ENCODE measurements around the gene INHBA. TPM values are rescaled to one million over a fixed set of nuclear protein-coding genes. Genes with fewer than 3 reads are reported as not detected.

INHBA gene
- polyA plus RNA-seq, 1 donor (not counting 4 experiments of a cell fraction or from before 2014, with no cell fraction given): 51.4 TPM

DNA sequence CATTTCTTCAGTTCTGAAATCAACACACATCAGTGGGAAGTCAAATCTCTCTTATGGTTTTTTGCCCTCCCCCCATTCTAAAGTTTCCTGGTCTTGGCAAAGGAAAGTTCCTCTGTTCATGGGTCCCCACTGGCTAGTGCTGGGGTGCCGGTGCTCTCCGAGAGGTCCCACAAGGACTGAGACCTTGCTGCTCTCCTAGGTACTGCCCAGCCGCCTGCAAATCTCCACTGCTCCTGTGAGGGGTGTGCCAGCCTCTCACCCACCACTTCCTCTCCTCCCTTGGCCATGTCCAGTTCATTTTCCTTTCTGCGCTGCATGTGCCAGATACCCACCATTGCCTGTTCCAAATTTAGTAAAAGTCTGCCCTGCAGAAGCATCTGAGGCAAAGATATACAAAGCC lies 17.2 kb upstream of the INHBA start:
- TF ChIP-seq EZH2 (IDR thresholded peaks at IDR 0.05; ENCODE audit: low read length): no peak
- TF ChIP-seq CTCF (optimal IDR thresholded peaks at IDR 0.05 in 1 of 3, IDR thresholded peaks at IDR 0.05 in 1 of 3, conservative IDR thresholded peaks at IDR 0.05 in 1 of 3; ENCODE audit: extremely low read depth in 1 of 3, insufficient read depth in 2 of 3, low read length in 3 of 3): no peak
- no peaks in the 10 kb centered on the region for H4K20me1 ChIP-seq (ENCODE audit: control insufficient read depth, extremely low read depth, insufficient read depth, low read length)
- H3K9ac ChIP-seq (ENCODE audit: control insufficient read depth, extremely low read depth, insufficient read depth, low read length): no peak overlapping the region
- H3K36me3 ChIP-seq (ENCODE audit: control insufficient read depth in 2 of 2, extremely low read depth in 1 of 2, insufficient read depth in 2 of 2, low read length in 2 of 2): no peaks in the 10 kb centered on the region
- no peaks in the 10 kb centered on the region for H3K9me1 ChIP-seq (ENCODE audit: control insufficient read depth, extremely low read depth, insufficient read depth, low read length)
- no peak overlapping the region for H3K4me3 ChIP-seq (ENCODE audit: control insufficient read depth in 2 of 3, extremely low read depth in 1 of 3, insufficient read depth in 2 of 3, low read depth in 1 of 3, low read length in 3 of 3)
- no peak overlapping the region for H2AFZ ChIP-seq (ENCODE audit: control insufficient read depth, low read length)
- dilution Hi-C loops (cut with MboI; ENCODE audit: extremely low pct_ligation_motif_present, low sequenced_read_pairs): no loop called here
- FAIRE-seq (no peak), DNase-seq (ENCODE audit: low read depth, low spot score) (no peak)
- H3K27me3 ChIP-seq (ENCODE audit: control insufficient read depth, extremely low read depth, insufficient read depth, low read length): peaks cover 12% of the 10 kb centered on the region
- H3K4me1 ChIP-seq (ENCODE audit: control insufficient read depth, extremely low read depth, insufficient read depth, low read length): no peaks in the 10 kb centered on the region
- H3K9me3 ChIP-seq (ENCODE audit: control insufficient read depth, low read depth, low read length): no peaks in the 10 kb centered on the region
- H3K4me2 ChIP-seq (ENCODE audit: control insufficient read depth, extremely low read depth, insufficient read depth, low read depth, low read length): no peak overlapping the region
- H3K27ac ChIP-seq (ENCODE audit: control insufficient read depth, insufficient read depth, low read length): no peak overlapping the region
- H3K79me2 ChIP-seq (ENCODE audit: control insufficient read depth, insufficient read depth, low read length): no peaks in the 10 kb centered on the region

DNA sequence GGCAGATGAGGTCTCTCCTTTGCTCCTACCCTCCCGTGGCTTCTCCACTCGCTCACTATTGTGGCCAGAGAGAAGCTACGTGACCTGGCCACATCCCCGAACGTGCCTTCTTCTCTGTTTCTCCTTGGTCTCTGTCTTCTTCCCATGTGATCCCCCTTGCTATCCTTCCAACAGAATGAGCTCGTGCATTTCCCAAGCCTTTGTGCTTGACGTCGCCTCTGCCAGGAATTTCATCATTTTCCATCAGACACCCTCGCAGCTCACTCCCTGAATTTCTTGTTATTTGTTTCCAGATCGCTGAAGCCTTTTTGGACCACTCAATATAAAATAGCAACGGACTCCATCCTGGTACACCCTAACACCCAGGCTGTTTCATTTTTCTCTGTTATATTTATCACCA lies 13.8 kb upstream of the INHBA start:
- no peak for DNase-seq (ENCODE audit: low read depth, low spot score)
- no peak for TF ChIP-seq EZH2 (IDR thresholded peaks at IDR 0.05; ENCODE audit: low read length)
- no peaks in the 10 kb centered on the region for H3K4me1 ChIP-seq (ENCODE audit: control insufficient read depth, extremely low read depth, insufficient read depth, low read length)
- H3K9me3 ChIP-seq (ENCODE audit: control insufficient read depth, low read depth, low read length): no peaks in the 10 kb centered on the region
- H2AFZ ChIP-seq (ENCODE audit: control insufficient read depth, low read length): no peak overlapping the region
- no peak overlapping the region for H3K4me2 ChIP-seq (ENCODE audit: control insufficient read depth, extremely low read depth, insufficient read depth, low read depth, low read length)
- no peaks in the 10 kb centered on the region for H3K79me2 ChIP-seq (ENCODE audit: control insufficient read depth, insufficient read depth, low read length)
- no peaks in the 10 kb centered on the region for H3K9me1 ChIP-seq (ENCODE audit: control insufficient read depth, extremely low read depth, insufficient read depth, low read length)
- no peak overlapping the region for H3K9ac ChIP-seq (ENCODE audit: control insufficient read depth, extremely low read depth, insufficient read depth, low read length)
- H3K27me3 ChIP-seq (ENCODE audit: control insufficient read depth, extremely low read depth, insufficient read depth, low read length): peaks cover 13% of the 10 kb centered on the region
- H4K20me1 ChIP-seq (ENCODE audit: control insufficient read depth, extremely low read depth, insufficient read depth, low read length): no peaks in the 10 kb centered on the region
- no peak for FAIRE-seq
- H3K27ac ChIP-seq (ENCODE audit: control insufficient read depth, insufficient read depth, low read length): no peak overlapping the region
- no peak overlapping the region for H3K4me3 ChIP-seq (ENCODE audit: control insufficient read depth in 2 of 3, extremely low read depth in 1 of 3, insufficient read depth in 2 of 3, low read depth in 1 of 3, low read length in 3 of 3)
- dilution Hi-C loops (cut with MboI; ENCODE audit: extremely low pct_ligation_motif_present, low sequenced_read_pairs): no loop called here
- H3K36me3 ChIP-seq (ENCODE audit: control insufficient read depth in 2 of 2, extremely low read depth in 1 of 2, insufficient read depth in 2 of 2, low read length in 2 of 2): no peaks in the 10 kb centered on the region

GRCh38 chr7:41715000-41715399 lies 12.1 kb upstream of the INHBA start:
- DNase-seq (ENCODE audit: low read depth, low spot score): no peak
- Histone ChIP-seq H3K4me3 (ENCODE audit: control insufficient read depth in 2 of 3, extremely low read depth in 1 of 3, insufficient read depth in 2 of 3, low read depth in 1 of 3, low read length in 3 of 3) (no peak overlapping the region), H3K27me3 (ENCODE audit: control insufficient read depth, extremely low read depth, insufficient read depth, low read length) (peaks cover 11% of the 10 kb centered on the region), H3K9me1 (ENCODE audit: control insufficient read depth, extremely low read depth, insufficient read depth, low read length) (no peaks in the 10 kb centered on the region), H3K27ac (ENCODE audit: control insufficient read depth, insufficient read depth, low read length) (no peak overlapping the region), H3K4me1 (ENCODE audit: control insufficient read depth, extremely low read depth, insufficient read depth, low read length) (no peaks in the 10 kb centered on the region), H3K4me2 (ENCODE audit: control insufficient read depth, extremely low read depth, insufficient read depth, low read depth, low read length) (no peak overlapping the region), H3K79me2 (ENCODE audit: control insufficient read depth, insufficient read depth, low read length) (no peaks in the 10 kb centered on the region), H4K20me1 (ENCODE audit: control insufficient read depth, extremely low read depth, insufficient read depth, low read length) (no peaks in the 10 kb centered on the region), H3K9ac (ENCODE audit: control insufficient read depth, extremely low read depth, insufficient read depth, low read length) (no peak overlapping the region), H2AFZ (ENCODE audit: control insufficient read depth, low read length) (no peak overlapping the region), H3K9me3 (ENCODE audit: control insufficient read depth, low read depth, low read length) (no peaks in the 10 kb centered on the region), H3K36me3 (ENCODE audit: control insufficient read depth in 2 of 2, extremely low read depth in 1 of 2, insufficient read depth in 2 of 2, low read length in 2 of 2) (no peaks in the 10 kb centered on the region)
- no peak for TF ChIP-seq CTCF (optimal IDR thresholded peaks at IDR 0.05 in 1 of 3, IDR thresholded peaks at IDR 0.05 in 1 of 3, conservative IDR thresholded peaks at IDR 0.05 in 1 of 3; ENCODE audit: extremely low read depth in 1 of 3, insufficient read depth in 2 of 3, low read length in 3 of 3)
- TF ChIP-seq EZH2 (IDR thresholded peaks at IDR 0.05; ENCODE audit: low read length): no peak
- dilution Hi-C loops (cut with MboI; ENCODE audit: extremely low pct_ligation_motif_present, low sequenced_read_pairs): no loop called here
- FAIRE-seq: no peak

All from keratinocyte (primary cell).